Non-pigmented ciliary epithelial cell (primary cell): ENCODE data around the gene LRRC18.

Experiments
- DNase-seq: peaks from one replicate; pipeline ENCODE4 v3.0.0-alpha.2; 2010; ENCODE audit warnings: low read depth

Gene LRRC18

DNA sequence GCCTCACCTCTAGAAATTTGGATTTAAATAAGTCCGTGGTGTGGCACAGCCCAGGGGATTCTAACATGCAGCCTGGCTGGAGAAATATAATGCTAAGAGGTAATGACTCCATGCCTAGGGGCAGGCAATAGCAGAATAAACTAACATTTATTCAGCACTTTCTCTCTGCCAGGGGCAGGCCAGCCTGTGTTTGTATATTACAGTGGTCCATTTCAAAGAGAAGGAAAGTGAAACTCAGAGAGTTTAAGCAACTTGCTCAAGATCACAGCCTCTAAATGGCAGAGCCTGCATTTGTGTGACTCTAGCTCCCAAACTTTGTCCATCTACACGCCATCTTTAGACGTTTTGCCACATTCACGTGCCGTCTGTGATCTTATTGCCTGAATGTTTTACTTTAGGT, 6.7 kb upstream of the LRRC18 start:
- DNase-seq: no peak

DNA sequence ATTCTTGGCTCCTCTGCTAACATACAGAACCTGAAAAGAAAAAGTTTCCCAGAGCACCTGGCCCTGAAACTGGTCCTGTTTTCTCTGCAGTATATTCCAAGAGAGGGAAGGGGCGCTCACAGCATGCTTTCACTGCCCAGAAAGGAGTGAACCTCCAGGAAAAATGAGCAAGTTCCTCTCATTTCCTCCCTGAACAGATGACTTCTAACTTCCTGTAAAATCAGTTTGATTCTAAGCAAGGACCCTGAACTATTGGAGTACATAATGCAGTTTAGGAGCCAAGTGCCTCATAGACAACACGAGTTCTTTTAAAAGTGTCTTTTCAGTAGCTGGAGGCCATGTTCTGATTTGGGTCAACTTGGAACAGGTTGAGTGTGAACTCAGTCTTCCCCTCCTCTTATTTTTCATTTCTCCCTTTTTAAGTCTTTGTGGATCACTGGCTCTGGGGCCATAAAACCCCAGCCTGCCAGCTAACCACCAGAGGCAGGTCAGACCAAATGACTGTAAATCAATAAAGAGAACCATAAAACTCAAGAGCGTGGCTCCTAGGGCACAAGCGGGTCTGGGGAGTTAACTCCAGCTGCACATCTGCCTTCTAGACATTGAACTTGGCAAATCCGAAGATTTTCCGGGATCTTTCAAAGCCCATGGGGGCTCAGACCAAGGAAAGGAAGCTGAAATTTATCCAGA, 5.9 kb upstream of the LRRC18 start:
- DNase-seq: no peak

DNA sequence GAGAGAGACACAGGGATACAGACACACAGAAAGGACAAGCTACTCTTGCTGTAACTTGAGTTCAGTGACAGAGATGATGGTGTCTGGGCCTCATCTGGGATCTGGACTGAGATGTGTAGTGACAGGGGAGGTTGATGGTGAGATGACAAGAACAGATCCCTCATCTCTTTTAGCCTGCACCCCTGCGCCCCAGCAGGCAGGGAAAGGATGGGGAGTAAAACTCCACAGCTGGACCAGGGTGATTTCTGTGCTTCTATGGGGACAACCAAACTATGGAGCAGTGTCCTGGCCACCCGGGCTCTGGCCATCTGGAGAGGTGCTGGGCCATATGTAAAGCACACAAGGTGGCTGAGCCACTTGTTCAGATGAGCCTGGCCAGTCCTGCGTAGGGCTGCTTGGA, 4.5 kb upstream of the LRRC18 start:
- no peak for DNase-seq

DNA sequence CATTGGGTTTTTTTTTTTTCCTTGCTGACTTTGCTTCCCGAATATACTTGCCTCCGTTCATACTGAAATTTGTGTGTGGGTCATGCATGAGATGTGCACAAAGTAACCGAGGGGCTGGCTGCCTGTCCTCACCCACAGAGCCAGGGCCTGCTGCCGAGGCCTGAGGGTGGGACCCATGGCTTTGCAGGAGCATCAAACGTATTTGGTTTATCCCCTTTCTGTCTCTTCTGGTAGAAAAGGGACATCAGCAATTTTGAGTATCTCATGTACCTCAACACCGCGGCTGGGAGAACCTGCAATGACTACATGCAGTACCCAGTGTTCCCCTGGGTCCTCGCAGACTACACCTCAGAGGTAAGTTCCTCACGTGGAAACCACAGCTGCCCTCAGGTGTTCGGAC, 3.5 kb upstream of the LRRC18 start:
- DNase-seq: no peak

DNA sequence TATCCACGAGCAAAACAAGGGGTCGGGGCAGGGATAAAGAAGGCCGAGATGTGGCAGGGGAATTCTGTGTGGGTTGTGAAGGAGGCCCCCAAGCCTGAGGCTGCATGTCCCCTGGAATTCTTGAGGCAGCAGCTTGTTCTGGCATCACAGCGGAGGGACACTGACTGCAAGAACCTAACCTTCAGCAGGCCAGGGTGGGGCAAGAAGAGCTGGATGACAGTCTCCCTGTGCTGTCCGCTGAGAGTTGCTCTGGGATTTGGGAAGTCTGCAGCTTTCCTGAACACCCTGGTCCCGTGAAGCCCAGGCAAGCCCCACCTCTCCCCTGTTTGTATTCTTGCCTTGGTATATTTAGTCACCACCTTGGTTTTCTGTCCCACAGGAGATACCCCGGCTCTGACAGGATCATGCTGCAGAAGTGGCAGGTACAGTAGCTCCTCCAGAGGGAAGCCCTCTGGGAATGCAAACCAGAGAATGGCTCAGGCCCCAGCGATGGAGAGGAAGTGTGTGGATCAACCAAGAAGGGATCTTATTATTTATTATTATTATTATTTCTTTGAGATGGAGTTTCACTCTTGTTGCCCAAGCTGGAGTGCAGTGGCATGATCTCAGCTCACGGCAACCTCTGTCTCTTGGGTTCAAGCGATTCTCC, 1.9 kb upstream of the LRRC18 start:
- DNase-seq: no peak

DNA sequence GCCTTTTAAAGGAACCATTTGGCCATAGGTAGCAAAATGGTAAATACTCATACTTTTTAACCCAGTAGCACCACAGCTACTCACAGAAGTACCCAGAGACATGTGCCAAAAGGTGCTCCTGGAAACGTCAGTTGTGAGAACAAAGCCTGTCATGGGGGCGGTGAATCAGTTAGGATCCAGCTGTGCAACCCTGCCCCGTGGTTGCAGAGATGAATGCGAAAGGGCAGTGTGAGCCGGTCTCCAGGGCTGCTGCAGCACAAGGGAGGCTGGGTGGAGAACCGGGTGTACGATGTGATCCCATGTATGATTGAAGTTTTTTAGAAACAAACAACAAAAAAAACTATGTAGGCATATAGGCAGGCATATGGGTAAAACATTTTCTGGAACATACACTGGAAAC, 1.3 kb upstream of the LRRC18 start:
- no peak for DNase-seq

DNA sequence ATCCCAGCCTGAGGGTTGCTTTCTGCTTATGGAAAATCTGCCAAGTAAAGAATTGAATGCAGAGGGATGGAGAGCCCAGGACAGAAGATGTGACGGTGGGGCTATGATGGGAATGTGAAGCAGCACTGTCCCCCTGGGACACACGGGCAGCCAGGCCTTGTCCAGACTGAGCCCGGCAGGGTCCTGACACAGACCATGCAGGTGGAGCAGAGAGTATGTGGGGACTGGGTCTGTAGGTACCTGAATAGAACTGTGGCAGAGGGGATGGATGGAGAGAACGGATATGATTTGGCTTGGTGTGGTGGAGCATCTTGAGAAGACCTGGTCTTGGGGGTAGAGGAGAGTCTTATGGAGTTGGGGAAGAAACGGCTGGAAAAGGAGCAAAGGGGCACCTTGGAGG, 732 bp upstream of the LRRC18 start:
- no peak for DNase-seq

DNA sequence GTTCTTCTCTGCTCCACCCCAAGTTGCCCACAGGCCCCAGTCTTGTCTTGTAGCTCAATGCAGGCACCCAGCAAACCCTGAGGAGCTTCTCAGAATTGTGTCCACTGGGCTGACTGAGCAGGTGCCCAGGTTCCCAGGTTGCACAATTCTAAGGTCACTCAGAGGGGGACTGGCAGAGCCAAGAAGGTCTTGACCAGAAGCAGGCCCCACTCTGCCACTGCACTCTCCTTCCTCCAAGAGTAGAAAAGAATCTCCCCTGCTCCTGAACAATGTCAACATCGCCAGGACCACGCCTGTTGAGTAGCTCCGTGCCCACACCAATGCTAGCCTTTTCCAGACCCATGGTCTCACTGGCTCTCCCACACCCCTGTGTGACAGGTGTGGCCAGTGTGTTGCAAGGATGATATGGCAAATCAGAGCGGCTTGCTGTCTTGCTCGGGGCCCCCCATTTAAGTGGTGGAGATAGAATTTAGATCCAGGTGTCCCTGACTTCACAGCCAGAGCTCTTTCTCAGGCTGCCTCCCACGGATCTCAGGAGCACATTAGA, 577 bp downstream of the LRRC18 start:
- DNase-seq: no peak

DNA sequence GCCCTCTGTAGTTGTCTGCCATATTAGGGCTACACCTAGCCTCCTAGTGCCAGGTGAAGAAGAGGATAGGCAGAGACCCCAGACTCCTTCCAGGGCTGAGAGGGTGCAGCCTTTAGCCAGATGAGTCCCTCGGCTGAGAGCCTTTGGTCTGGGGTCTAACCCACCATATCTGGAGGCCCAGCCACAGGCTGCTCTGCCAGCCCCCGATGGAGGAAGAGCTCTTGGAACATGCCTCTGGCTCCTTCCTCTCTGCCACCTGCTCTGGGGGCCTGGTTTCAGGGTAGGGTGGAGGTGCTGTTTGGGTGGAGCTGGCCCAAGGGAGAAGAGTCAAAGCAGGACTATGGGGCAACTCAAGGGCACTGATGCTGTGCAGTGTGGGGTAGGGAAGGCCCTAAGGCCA, 1.4 kb downstream of the LRRC18 start:
- DNase-seq: no peak

DNA sequence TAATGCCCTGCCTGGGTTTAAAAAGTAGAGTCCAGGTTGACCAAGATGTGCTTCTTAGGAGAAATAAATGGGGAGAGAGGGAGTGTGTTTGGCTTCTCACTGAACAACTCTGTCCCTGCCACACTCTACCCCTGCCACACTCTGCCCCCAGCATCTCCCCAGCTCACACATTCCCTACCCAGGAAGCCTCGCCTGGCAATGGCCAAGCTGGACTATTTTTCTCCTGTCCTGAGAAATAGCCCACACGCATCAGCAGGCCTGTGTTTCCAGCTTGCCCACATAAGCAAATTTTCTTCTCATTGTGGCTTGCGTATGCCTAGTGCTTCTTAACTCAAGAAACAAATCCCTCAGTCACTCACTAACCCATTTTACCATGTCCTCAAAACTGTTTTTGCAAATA, 1.8 kb downstream of the LRRC18 start:
- DNase-seq: no peak

DNA sequence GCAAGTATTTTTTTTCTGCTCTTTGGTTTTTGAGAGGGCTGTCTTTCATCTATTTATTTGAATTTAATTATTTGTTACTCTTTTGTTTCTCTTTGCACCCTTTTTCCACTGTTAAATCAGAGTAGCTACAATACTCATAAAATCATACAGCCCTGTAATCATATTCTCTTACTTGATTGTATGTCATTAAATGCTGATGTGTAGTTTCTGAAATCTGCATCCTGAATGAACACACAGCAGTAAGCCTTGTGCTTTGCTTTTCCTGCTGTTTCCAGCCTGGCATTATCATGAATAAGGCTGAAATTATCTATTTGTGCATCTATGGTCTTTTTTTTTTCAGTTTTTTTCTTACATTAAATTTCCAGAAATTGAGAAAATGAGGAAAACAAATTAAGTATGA, 4.1 kb downstream of the LRRC18 start:
- DNase-seq: no peak

DNA sequence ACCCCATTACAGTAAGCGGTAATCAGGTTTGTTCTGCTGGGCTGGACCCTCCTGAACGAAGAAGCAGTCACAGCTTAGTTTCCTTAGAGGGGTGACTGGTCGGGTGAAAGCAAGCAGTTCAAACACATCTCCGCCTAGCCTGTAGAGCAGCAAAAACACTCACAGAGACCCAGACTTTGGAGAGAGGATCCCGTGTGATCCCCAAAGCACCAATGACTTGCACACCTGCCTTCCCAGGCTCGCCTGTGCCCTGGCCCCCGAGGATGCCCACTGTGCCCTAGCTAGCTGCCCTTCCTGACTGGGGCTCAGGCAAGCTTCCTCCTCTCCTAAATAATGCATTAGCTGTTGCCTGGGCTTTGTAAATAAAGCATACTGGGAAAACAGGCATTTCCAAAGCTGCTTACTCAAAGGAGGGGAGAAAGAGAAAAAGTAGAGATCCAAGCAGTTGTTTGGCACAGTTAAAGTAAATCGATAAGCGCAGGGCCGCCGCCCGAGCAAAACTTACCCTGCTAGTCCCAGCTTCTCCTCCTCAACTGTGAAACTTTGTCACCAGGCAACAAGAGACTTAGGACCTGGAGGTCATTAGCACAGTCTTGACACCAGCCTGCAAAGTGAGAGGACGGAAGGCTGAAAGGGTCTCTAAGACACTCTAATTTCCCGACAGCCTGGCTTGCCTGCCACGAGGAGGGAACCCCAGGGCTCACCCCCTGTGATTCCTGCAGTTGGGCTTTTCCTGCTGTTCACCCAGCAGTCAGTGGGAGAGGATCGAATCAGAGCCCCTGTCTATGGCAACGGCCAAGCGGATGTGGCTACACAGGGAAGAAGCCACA, 4.8 kb downstream of the LRRC18 start:
- DNase-seq: no peak

DNA sequence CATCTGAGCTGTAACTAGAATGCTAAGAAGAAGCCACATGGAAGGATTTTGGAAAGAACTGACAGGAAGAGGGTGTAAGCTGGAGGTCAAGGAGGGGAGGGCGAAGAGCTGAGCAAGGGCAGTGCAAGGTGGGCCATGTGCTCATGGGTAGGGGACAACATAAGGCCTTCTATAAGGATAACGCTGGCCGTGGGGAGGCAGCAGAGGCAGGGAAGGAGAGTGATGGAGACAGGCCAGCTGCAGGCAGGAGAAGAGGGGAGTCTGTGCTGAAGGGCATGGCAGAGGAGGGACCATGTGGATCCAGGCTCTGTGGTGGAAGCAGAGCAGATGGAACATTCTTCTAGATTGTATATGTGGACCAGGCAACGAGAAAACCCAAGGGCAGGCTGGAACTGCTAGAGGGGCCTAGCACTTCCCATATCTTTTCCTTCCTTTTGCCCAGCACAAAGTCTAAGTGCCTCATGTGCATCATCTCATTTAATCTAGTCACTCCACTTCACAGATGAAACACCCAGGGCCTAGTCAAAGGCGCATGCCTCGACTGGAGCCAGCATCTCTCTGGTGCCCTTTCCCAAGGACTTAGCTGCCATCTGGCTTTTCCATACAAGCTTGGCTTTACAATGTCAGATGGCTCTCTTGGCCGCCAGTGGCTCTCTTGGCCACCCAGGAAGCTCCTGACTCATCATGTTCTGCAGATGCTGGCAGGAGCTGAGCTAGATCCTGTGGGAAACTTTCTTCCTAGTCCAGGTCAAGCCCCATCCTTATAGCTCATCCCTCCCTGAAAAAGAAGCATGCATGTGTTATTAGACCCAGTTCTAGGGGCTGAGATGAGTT, 6.6 kb downstream of the LRRC18 start:
- DNase-seq: no peak

DNA sequence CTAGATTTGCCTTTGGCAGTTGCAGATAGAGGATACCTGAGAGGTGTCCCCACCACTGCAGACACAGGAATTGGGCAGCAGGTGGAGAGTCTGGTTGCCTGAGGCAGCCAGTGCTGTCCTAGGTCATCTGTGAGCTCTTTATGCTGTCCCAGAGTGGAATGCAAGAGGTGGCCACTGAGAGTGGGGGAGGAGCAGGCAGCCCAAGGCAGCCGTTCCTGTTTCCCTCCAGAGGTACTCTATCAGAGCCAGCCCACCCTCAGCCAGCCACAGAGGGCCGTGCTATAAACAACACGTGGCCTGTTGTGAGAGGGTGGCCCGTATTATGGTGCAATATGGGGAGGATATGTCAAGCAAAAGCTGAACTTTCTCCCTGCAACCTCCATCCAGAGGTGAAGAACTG, 8.5 kb downstream of the LRRC18 start:
- no peak for DNase-seq

DNA sequence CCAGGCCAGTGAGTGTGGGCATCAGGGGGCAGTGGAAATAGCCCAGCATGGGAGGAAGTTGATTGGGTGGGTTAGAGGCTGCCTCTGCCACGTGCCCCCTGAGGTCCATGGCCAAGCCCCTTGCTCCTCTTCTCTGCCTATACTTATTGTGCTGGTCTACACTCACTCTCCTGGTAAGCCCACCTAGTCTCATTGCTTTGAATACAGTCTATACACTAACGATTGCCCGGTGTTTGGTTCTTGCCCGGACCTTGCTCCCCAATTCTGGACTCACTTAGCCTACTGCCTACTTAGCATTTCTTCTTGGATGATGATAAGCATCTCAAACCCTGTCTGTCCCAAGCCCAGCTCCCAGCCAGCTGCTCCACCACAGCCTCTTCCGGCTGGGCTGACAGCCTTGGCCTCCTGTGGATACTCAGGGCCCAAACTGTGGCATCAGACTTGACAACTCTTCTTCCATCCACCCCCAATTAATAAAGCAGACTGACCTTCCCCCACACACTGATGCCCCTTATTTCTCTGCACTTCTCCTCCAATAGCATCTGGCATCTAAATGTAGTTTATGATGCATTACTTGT, 10.1 kb downstream of the LRRC18 start:
- no peak for DNase-seq

DNA sequence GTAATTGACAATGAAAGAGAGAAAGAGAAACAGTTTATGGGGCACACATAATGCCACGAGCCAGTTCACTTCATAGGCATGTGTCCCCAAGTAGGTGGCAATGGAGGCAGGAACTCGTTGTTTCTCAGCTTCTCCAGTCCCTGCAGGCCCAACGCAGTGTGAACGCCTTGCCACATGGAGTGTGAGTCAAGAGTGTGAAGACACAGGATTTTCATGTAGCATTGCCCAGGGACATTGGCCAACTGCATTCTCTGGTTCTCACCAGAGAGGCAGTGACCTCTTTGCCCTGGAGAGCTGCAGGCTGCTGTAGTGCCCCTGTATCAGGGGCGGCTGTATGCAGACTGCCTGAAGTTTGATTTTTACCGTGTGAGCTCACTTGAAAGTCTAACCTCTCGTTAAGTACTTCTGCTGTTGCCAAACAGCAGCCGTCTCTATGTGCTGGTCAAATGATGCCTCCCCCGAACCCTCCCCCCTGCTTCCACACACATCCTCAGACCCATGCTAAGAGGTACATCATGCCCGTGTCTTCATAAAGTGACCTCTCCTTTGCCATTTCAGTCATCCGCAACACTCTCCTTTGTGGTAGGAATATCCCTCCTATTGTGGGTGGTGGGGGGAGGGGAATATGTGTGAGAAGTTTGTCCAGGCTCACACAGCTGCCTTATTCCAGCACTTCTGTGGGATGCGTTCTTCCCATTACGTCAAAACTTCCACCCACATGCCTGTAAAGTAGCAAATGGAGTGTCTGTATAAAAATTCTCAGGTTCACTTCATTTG, 12.7 kb downstream of the LRRC18 start:
- no peak for DNase-seq

DNA sequence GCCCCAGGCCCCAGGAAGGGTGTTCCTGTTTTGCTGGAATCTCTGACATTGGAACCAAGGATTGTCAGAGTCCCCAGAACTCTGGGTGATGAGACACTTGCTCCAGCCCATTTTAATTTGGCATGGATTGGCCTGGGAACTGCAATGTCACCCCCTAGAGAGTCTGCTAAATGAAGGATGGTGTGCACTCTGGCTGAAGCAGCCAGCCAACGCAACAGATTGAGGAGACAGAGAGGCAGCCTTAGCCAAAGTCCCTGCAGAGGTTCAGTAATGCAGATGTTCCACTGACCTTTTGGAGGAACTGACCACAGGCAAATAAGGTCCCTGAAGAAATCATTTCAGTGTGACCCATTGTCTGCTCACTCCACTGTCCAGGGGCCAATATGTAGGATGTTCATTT, 13.4 kb downstream of the LRRC18 start:
- no peak for DNase-seq

DNA sequence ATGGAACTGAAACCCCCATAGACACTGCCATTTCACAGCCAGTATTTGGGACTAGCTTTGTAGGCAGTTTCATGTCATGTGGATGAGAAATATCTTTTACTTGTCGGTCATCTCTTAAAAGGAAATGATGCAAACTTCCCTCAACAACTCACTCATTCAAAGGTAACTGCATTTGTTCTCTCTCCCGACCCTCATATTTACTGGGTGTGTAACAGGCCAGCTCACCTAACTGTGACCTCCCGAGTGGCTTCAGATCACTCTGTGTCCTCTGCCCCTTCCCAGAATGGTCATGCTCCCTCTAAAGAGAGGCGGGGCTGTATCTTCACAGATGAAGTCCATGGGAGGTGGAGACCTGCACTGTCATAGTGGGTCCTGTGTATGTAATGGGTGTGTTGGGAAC, 14.7 kb downstream of the LRRC18 start:
- DNase-seq: no peak

DNA sequence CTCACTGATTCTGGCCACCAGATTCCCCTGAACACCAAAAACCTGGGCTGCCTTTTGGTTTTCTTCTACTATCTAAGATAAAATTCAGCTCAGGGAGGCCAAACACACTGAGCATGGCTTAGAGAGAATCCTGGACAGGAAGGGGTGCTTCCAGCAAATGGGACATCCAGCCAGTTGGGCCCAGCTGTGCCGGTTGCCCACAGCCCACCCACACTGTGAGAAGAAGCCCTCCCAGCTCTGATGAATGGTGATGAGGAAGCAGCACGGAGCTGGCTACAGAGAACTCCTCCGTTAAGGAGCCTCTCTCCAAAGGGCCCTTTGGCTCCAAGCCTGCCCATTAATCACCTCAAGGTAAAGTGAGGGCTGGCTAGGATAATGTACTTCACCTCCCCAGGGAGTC, 15.9 kb downstream of the LRRC18 start:
- DNase-seq: no peak

DNA sequence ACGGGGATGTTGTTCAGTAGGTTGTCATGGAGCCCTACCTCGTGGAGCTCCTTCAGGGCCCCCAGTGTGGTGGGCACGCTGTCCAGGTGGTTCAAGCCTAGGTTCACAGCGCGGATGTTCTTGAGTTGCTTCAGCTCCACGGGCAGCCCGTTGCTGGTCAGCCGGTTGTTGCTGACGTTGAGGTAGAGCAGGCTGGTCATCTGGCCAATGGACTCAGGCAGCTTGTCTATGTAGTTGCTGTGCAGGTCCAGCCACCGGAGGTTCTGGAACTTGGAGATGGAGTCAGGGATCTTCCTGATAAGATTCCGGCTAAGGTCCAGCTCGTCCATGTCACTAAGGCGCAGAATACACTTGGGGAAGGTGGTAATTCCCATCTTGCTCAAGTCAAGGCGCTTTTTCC, 26.0 kb downstream of the LRRC18 start:
- no peak for DNase-seq

DNA sequence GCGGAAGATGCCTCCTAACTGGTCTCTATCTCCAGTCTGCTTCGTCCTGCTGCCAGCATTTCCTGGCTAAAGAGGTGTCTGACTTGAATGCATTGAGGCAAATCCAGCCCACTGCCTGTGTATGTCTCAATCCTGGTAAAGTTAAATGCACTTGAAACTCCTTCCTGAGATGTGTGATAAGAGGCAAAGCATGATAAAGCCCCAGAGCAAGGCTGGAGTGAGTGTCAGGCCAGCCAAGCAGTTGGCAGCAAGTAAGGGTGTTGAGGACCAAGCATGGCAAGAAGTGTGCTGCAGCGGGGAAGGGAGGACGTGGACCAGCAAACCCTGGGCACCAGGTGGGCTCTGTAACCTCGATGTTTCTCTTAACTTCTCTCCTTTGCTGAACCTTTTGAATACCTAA, 29.1 kb downstream of the LRRC18 start:
- no peak for DNase-seq
